Measurements from ENCODE around the gene RNF151.
A peak's percentile ranks its signal among the peaks of the same experiment; 100 is the strongest.
"Not testable (repeated sequence)": the region's sequence is repeated elsewhere in the genome, so short reads cannot be mapped to it uniquely, and the experiment has no call there.

The RNF151 gene, protein sequence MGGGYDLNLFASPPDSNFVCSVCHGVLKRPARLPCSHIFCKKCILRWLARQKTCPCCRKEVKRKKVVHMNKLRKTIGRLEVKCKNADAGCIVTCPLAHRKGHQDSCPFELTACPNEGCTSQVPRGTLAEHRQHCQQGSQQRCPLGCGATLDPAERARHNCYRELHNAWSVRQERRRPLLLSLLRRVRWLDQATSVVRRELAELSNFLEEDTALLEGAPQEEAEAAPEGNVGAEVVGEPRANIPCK

DNA sequence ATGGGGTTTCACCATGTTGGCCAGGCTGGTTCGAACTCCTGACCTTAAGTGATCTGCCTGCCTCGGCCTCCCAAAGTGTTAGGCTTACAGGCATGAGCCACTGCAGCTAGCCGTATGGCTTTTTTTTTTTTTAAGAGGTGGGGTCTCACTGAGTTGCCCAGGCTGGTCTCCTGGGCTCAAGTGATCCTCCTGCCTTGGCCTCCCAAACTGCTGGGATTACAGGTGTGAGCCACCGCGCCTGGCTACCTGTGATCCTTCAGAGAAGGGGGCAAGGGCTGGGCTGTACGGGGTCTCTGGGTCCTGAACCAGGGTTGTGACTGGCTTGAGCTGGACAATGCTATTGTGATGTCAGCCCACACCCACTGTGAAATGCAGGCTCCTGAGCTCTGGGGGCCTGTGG lies at the start of gene RNF151:
TSS of gene RNF151 (plus strand) at position 397 of the 400 bp plus-strand sequence. CDS start 26 bp downstream, outside the sequence.
- no peak for DNase-seq

DNA sequence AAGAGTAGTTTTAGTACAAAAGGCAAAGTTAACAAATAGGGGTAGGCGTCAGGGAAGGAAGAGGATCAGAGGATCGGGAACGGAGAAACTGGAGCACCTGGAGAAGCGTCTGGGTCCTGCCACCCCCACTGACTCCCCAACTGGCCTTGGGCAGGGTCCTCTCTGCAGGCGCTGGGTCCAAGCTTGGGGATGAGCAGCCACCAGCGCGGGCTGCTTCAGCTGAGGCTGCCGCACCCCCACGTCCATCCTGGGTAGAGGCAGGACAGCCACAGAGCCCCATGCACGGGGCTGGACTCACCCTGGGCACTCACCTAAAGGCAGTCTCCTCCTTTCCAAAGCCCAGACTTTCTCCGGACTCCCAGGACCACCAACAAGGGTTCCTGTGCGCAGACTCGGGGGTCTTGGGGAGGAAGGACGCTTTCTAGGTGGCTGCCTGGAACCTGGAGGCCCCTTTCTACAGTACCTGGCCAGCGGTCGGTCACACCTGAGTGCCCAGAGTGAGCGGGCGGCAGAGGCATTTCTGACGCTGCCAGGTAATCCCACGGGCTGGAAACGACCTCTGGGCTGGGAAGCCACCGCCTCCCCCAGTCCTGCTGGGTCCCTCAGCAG lies 49.5 kb upstream of the RNF151 start:
- DNase-seq, result no peak

DNA sequence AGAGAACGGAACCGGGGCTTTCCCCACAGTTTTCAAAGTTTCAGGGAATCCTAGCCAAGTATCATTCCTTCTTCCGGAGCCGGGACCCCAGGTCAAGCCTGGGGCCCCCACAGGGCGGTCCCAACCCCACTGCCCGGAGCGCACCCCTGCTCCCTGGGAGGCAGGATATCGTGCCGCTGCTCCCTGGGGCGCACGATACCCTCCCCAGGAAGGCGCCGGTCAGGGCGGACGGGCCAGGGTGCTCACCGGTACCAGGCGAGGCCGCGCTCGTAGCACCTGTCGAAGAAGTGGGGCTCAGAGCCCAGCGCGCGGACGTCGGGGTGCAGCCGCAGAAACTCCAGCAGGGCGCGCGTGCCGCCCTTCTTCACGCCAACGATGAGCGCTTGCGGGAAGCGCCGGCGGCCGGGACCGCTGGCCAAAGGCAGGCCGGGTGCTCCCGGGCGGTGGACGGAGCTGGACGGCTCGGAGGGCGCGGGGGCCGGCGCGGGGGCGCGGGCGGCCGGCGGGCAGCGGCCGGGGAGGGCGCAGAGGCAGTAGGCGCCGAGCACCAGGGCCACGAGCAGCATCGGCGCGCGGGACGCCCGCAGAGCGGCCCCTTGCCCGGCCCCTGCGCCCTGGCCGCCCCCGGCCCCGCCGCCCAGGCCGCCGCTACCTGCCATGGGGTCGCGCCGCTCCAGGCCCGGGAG lies 48.8 kb upstream of the RNF151 start:
- no peak for DNase-seq

DNA sequence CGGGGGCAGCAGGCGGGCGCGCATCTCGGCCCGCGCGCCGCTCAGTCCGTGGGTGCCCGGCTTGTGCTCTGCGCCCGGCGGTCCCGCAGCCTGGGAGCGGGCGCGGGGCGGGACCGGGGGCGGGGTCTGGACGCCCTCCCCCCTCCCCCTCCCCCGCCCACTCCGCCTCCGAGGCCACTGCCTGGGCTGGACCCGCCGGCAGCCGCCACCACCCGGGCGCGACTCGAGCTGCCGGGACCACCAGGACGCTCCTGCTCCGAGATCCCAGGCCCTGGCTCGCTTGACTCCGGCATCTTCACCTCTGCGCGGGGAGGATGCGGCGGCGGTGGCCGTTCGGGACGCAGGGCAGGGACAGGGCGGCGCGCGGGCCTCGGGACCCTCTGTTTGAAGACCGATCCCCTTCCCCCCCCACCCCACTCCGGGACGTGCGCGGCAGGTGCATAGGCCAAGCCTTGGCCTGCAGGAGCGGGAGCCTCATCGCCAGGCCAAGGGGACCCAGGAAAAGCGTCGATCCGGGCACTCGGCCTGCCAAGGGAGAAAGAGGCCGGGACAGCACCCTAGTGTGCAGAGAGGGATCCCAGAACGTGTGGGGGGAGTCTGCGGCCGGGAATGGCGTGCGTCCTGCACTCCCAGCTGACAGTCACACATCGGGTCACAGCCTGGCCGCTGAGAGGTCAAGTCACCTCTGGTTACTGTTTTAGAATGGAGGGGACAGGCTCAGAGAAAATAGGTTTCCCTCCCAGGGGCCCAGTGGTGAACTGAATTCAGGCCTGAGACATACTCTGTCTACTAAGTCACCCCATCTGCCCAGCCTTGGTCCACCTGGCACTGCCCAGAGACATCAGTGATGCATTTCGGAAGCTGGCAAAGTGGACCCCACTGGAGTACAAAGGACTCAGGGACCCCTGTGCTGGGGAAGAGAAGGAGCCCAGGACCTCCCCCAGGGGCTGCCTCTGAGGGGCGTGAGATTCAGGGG lies 48.0 kb upstream of the RNF151 start, which contains the start of gene HS3ST6:
TSS of gene HS3ST6 (minus strand) at position 65 of the 976 bp plus-strand sequence. CDS start 92 bp downstream, outside the sequence.
- DNase-seq, result no peak

DNA sequence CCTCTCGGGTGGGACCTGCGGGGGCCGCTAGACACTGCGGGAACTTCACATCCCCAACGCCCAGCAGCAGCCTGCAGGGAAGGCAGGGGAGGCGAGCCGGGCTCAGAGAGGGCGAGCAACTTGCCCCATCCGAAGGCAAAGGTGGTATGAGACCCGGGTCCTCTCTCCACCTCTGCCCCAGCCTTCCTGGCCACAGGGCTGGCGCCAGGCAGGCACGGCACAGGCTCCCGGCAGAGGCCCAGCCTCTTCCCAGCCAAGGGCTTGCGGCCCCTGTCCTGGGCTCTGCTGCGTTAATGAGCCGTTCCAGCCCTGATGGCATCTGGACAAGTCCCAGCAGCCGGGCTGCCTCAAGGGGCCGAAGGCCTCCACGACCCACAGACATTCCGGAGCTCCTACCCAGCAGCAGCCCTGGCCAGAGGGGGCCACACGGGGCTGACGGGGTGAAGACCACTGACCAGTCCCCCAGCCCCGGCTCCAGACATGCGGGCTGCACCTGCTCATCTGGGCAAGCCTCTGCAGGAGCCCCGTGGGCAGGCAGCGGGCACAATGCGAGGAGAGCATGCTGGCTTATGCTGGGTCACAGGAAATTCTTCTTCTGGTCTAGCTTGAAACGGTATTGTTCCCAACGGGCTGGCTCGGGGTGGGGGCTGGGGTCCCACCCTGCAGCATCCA lies 47.2 kb upstream of the RNF151 start:
- DNase-seq, result no peak

DNA sequence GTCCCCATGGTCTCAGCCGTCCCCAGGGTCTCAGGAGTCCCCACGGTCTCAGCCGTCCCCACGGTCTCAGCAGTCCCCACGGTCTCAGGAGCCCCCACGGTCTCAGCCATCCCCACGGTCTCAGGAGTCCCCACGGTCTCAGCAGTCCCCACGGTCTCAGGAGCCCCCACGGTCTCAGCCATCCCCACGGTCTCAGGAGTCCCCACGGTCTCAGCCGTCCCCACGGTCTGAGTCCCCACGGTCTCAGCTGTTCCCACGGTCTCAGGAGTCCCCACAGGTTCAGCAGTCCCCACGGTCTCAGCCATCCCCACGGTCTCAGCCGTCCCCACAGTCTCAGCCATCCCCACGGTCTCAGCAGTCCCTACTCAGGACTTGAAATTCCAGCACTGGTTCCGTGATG lies 46.5 kb upstream of the RNF151 start:
- not testable (repeated sequence) for DNase-seq

DNA sequence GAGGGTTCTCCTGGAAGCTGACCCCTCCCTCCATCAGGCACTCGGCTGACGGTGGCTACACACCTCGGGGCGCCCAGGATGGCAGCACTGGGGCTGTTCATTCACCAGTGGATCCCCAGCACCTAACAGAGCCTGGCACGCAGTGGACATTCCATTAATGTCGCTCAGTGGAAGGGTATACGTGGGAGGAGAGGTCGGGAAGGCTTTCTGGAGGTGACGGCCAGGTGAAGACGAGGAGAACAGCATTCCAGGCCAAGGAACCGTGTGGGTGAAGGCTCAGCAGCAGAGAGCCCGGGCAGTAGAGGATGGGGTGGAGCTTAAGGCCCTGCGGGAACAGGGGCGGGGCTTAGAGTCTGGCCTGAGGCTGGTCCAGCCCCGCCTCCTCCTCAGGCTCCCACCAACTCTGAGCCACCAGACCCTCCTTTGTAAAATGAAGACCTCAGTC lies 45.9 kb upstream of the RNF151 start:
- DNase-seq, result peak; percentile 22

DNA sequence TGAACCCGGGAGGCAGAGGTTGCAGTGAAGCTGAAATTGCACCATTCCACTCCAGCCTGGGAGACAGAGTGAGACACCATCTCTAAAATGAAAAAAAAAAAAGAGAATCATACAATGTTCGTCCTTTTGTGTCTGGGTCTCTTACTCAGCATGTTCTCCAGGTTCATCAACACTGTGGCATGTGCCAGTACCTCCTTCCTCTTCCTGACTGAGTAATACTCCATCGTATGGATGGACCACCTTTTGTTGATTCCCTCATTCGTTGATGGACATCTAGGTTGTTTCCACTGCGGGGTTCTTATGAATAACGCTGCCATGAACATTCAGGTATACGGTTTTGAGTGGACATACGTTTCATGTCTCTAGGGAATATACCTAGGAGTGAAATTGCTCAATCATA lies 44.3 kb upstream of the RNF151 start:
- no peak for DNase-seq

DNA sequence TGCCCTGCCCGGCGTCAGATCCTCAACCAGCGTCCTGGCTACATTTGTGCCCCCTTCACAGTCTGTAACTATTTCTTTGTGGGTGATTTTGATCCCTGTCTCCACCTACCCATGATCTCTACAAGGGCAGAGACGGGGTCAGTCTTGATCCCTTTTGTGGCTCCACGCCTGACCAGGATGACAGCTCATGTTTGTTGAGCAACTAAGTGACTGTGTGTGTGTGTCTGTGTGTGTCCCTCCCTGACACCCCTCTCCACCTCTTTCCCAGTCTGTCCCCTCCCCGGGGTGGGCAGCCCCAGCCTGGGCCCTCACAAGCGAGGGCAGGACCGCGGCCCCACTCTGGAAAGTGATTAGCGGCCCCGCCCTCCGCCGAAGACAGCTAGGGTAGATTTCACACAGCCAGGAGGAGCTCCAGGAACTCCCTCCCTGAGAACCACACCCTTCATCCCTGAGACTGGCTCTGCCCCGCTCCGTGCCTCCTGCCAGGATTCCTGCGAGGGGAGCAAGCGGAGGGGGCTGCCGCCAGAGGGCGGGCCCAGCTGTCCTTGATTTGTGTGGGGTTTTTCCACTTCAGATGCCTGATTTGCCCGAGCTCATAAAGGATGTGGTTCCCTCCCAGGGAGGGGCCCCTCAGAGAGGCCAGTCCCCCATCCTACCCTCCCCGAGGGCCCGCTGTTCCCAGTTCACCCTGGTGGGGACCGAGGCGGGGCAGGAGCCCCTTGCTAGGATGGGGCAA lies 43.2 kb upstream of the RNF151 start:
- DNase-seq, result peak; percentile 31

DNA sequence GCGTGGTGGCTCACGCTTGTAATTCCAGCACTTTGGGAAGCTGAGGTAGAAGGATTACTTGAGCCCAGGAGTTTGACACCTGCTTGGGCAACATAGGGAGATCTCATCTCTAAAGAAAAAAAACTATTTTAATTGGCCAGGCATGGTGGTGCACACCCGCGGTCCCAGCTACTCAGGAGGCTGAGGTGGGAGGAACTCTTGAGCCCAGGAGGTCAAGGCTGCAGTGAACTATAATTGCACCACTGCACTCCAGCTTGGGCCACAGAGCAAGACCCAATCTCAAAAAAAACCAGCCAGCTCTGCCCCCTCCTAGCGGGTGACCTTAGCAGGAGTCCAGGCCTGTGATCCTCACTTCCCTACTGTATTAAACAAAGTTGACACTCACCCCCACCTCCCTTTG lies 42.6 kb upstream of the RNF151 start:
- no peak for DNase-seq

DNA sequence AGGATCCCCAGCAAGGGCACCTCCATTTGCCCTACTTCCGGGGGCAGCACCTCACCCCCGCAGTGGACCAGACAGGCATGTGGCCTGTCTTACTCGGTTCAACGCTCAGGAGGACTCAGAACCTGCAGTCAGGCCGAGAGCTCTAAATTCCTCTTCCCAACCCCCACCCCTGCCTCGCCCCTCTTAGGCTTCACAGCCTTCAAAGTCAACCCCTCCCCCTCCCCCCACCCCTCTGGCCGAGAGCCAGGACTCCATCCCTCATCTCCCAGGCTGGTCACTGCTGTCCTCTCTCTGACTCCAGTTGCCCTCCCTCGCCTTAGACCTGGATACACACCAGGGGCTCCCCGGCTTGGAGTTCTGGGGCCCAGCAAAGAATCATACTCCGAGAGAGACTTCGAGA lies 40.4 kb upstream of the RNF151 start:
- no peak for DNase-seq

DNA sequence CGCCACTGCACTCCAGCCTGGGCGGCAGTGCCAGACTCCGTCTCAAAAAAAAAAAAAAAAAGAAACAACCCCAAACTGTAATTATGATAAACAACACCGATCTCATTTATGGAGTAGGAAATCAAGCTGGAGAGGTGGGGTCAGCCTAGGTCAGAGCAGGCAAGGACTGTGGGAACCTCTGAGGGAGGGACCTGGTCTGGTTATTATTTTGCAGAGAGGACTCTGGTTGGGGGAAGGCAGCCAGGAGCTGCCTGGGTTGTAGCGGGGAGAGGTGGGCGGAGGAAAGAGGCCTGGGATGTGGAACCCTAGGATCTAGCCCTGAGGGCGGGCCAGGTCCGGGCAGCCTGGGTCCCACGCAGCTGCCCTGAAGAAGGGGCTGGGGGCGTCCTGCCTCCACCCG lies 37.6 kb upstream of the RNF151 start:
- DNase-seq, result peak; percentile 29

DNA sequence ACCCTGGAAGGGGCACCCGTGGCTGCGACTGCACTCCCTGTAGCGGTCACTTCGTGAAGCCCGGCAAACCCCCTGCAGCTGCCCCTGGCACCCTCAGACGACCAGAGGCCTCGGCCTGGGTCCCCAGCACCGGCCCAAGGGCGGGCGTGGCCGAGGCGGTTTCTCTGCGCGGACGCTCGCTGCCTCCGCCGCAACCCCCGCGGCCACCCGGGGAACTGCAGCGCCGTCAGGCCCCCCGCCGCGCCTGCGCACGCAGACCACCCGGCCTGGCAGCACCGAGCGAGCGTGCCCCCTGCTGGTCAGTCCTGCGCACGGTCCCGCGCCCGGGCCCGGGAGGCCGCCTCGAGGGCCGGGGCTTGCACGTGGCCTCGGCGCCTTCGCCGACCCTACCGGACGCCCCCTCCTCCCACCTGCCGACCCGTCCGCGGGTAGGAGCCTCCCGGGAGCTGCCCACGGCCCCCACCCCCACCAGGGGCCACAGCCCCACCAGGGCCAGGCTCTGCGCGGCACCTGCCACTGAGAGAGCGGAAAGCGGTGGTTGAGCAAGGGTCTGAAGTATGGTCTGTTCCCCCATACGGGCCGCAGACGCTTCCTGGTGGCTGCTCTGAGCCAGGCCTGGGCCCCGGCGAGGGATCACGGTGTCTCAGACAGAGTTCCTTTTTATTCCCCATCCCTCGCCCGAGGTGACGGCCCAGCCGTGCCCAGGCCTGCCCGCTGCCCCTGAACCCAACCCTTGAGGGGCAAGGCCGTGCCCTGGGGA lies 36.9 kb upstream of the RNF151 start:
- peak; percentile 95 for DNase-seq

DNA sequence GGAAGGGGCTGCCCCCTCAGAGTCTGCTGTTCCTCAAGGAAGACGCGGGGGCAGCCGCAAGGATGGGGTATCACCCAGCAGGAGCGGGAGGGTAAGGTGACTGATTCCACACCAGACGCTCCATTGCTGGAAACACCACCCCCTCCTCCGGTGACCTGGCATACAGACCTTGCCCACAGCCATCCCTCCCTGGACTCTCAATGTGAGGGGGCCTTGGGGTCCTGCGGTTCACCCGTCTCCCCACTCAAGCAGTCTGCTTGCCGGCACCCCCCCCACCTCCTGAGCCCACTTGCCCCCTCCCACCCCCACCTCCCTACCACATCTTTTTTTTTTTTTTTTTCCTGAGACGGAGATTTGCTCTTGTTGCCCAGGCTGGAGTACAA lies 36.3 kb upstream of the RNF151 start:
- DNase-seq, result no peak

DNA sequence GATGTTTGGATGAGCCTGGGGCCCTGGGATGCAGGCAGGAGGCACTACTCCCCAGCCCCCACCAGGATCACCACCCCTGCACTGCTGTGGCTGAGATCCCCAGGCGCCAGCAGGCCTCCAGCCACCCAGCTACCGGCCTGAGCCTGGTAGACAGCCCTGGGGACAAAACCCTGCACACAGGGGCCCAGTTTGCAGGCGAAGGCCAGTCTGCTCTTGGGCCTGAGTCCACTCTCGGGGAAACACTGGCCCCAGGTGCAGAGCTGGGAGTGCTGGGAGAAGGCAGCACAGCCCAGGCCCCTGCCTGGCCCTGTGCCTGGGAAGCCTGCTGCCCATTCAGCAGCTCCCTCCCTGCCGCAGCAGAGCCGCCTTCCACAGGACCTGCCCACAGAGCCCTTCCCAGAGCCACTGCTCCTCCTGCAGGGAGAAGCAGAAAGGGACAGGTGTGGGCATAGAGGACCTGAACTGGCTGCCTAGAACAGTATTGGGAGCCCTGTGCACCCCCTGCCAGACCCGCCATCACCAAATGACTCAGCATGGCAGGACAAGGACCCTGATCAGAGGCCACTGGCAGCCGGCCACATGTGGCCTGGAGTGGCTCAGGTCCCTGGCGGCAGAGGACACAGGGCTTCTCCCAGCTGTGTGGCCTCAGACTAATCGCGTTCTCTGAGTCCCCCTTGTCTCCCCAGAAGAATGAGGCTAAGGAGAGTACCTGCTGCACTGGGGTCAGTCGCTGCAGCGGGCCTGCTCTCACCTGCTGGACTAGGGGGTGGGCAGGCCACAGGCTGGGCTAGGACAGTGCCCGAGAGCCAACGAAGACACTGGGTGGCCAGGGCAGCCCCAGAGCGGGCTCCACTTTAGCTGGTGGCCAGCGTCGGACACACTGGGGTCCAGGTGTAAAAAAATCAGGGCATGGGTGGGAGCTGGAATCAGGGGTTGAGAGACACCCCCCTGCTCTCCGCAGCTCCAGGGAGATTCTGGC lies 34.3 kb upstream of the RNF151 start:
- no peak for DNase-seq

DNA sequence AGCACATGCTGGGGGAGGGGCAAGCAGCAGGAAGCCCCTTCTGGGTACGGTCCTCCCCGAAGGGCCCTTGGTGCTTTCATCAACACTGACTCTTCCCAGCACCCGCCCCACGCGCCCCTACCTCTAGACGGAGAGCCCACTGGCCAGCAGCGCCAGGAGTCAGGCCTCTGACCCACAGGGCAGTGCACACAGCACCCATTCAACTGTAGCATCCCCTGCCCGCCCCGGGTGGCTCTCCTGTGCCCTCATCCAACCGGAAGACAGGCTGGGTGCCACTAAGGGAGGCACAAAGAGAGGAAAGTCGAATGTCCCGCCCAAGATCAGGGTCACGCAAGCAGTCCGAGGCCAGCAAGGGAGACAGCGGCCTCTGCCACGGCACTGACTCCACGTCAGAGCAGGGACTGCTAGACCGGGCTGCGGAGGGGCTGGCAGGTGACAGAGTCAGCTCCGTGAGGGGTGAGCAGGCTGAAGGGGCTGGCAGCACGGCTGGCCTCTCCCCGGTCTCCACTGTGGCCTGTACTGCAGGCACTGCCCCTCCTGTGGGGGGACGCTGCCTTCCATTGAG lies 33.5 kb upstream of the RNF151 start:
- no peak for DNase-seq

DNA sequence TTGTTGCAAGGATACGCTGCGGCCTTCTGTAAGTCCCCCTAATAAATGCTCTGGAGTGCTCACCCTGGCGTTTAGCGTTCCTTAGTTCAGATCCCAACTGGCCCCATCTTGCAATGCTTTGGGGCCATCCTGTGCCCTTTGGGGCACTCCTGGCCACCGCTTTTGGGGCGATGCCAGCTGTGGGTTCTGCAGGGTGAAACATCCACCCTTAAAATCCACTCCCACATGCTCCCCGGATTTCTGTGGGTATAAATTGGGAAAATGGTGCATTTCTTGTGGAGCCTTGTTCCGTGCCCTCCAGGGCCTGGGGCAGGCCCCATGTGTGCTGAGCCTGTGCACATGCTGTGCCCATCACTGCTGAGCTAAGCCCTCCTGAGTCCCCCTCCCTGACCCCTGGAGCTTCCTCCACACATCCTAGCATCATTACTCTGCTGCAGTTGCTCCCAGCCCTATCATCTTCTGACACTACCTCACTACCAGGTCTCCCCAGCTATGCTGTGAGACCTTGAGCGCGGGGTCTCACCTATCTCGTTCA lies 29.6 kb upstream of the RNF151 start:
- no peak for DNase-seq

DNA sequence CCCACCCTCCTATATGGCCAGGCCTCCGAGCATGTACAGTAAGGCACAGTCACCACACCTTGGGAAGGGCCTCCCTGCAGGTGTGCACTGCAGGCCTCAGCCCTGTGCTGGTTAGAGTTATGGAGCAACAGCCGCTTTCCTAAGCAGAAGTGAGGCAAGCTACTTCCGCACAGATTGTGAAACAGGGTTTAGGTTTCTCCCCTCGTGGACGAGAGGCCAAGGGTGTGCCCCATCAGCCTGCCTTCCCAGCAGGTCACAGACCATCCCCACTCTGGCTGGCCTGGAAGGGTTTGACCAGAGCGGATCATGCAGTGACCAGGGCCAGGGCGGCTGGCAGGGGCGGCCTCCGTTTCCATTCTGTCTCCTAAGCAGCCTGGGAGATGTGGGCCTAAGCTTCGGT lies 28.3 kb upstream of the RNF151 start:
- no peak for DNase-seq

DNA sequence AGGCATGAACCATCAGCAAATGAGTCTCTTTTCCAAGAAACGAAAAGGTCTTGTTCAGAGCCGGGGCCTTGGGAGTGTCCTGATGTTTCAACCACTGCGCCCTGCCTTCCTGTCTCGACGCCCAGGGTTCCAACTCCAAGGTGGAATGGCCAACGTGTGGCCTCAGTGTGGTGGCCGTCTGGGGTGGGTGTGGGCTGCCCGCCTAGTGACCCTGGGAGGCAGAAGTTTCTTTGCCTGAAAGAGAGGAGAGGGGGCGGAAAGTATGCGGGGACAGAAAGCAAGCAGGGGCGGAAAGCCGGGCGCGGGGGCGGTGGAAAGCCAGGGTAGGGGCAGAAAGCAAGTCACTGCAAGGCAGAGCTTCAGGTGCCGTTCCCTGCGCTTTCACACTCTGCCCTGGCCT lies 27.7 kb upstream of the RNF151 start:
- no peak for DNase-seq
